Right lobe of liver (tissue), 4 donors: ENCODE data around the gene ZNF438.

ENCODE experiments used
- CTCF ChIP-seq, 4 donors: fragments of 200-600 bp in 3 of 4; fragments of 450-650 bp in 1 of 4; IDR thresholded peaks; one replicate each; pipeline versions ENCODE4 v1.5.1 to v1.8.0; 2016 to 2022; ENCODE audit warnings: antibody characterized with exemption in 4 of 4, mild to moderate bottlenecking in 2 of 4
- POLR2A ChIP-seq: fragments of 450-650 bp; IDR thresholded peaks from one replicate; pipeline ENCODE4 v1.6.1; 2017; ENCODE audit warnings: antibody characterized with exemption, mild to moderate bottlenecking
- donor health status: DM: no; HTN: no; CAD: no.
- donor health status: DM: no; HTN: no; CAD: no.
- donor health status: DM: no; HTN: yes; CAD: no.

GRCh38 chr10:31028081-31028480 is 3.6 kb downstream of the ZNF438 start:
- TF ChIP-seq POLR2A = no peak
- TF ChIP-seq CTCF (IDR thresholded peaks at IDR 0.05) = no peak
